ENCODE measurements around the gene ABCC2. TPM values are rescaled to one million over a fixed set of nuclear protein-coding genes. Genes with fewer than 3 reads are reported as not detected.

ABCC2 gene
- total and polyA plus RNA-seq, 2 experiments from 2014 or later: 0.45 to 2.4 TPM

- TF ChIP-seq ZNF462 (CRISPR knock-in tag; IDR thresholded peaks at IDR 0.05) (no peak), POLR2AphosphoS5 (IDR thresholded peaks at IDR 0.05; ENCODE audit: low read depth) (no peak), JUNB (IDR thresholded peaks at IDR 0.05; ENCODE audit: unreplicated experiment) (no peak), EZH2phosphoT487 (IDR thresholded peaks at IDR 0.05; ENCODE audit: unreplicated experiment) (no peak), EZH2 (IDR thresholded peaks at IDR 0.05; ENCODE audit: low read depth, unreplicated experiment) (no peak), CTCF (conservative IDR thresholded peaks at IDR 0.05; ENCODE audit: low read depth in 2 of 2) (no peak), REST (IDR thresholded peaks at IDR 0.05; ENCODE audit: unreplicated experiment) (no peak)
These were observed 15.6 kb downstream of the ABCC2 start (continued) for GRCh38 chr10:99798031-99798430.

All from GM23338 (cell line).